ENCODE data around the gene TMEM150C. TPM values are rescaled to one million over a fixed set of nuclear protein-coding genes. Genes with fewer than 3 reads are reported as not detected.

TMEM150C gene
- polyA plus RNA-seq, 1 donor, result 3.9 TPM

DNA sequence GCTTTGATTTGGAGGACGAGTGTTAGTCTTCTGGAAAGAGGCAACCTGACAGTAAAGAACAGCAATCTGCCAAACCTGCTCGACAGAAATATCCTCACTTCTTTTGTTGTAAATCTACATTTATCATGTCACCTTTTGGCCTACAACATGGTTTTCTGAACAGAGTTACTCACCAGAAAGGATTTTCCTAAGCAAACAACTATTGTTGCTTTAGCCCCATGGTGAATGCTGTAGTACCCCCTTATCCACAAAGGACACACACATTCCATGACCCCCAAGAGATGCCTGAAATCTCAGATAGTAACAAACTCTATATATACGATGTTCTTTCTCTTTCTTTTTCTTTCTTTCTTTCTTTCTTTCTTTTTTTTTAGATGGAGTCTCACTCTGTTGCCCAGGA is 42.7 kb downstream of the TMEM150C start:
- WGBS (ENCODE audit: insufficient coverage, low lambda C conversion rate), result 57% methylated on average over 1 of the region's 3 CpGs
- H3K4me3 ChIP-seq (ENCODE audit: low read length), result no peak overlapping the region
- DNase-seq, result no peak
- H3K27me3 ChIP-seq (ENCODE audit: control insufficient read depth, insufficient read depth, low read length), result no peaks in the 10 kb centered on the region
- H3K4me1 ChIP-seq (ENCODE audit: control insufficient read depth, insufficient read depth, low read length), result no peaks in the 10 kb centered on the region
- no peaks in the 10 kb centered on the region for H3K36me3 ChIP-seq (ENCODE audit: control insufficient read depth, insufficient read depth, low read length)
- no peak overlapping the region for H3K27ac ChIP-seq (ENCODE audit: low read length)
- H3K9me3 ChIP-seq (ENCODE audit: control insufficient read depth, low read depth, low read length), result no peaks in the 10 kb centered on the region

DNA sequence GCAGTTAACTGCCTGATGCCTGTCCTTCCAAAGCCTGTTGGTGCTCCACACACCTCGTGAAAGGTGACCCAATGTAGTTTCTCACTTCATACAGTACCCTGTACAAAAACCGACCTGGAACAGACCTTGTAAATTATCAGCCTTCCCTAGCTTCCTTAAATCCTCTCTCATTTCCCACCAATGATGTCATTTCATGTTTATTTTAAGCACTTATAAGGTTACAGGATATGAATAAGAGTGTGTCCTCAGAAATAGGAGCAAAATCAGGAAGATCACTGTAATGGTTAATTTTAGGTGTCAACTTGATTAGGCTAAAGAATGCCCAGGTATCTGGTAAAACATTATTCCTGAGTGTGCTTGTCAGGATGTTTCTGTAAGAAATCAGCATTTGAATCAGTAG is 44.7 kb downstream of the TMEM150C start:
- H3K27me3 ChIP-seq (ENCODE audit: control insufficient read depth, insufficient read depth, low read length), result no peaks in the 10 kb centered on the region
- H3K4me3 ChIP-seq (ENCODE audit: low read length), result no peak overlapping the region
- H3K27ac ChIP-seq (ENCODE audit: low read length), result no peak overlapping the region
- H3K9me3 ChIP-seq (ENCODE audit: control insufficient read depth, low read depth, low read length), result no peaks in the 10 kb centered on the region
- H3K36me3 ChIP-seq (ENCODE audit: control insufficient read depth, insufficient read depth, low read length), result no peaks in the 10 kb centered on the region
- no peaks in the 10 kb centered on the region for H3K4me1 ChIP-seq (ENCODE audit: control insufficient read depth, insufficient read depth, low read length)
- no CpG with 5 or more reads among the region's 2 CpGs for WGBS (ENCODE audit: insufficient coverage, low lambda C conversion rate)
- no peak for DNase-seq

- no peak overlapping the region for H3K4me3 ChIP-seq (ENCODE audit: low read length)
- no peaks in the 10 kb centered on the region for H3K27me3 ChIP-seq (ENCODE audit: control insufficient read depth, insufficient read depth, low read length)
- DNase-seq, result no peak
- no peaks in the 10 kb centered on the region for H3K9me3 ChIP-seq (ENCODE audit: control insufficient read depth, low read depth, low read length)
- no CpG with 5 or more reads among the region's 3 CpGs for WGBS (ENCODE audit: insufficient coverage, low lambda C conversion rate)
- no peaks in the 10 kb centered on the region for H3K36me3 ChIP-seq (ENCODE audit: control insufficient read depth, insufficient read depth, low read length)
- no peak overlapping the region for H3K27ac ChIP-seq (ENCODE audit: low read length)
- H3K4me1 ChIP-seq (ENCODE audit: control insufficient read depth, insufficient read depth, low read length), result no peaks in the 10 kb centered on the region
Measured at GRCh38 chr4:82515705-82516104, 46.1 kb downstream of the TMEM150C start.

GRCh38 chr4:82513382-82513781 is 48.4 kb downstream of the TMEM150C start:
- H3K27ac ChIP-seq (ENCODE audit: low read length), result no peak overlapping the region
- H3K4me1 ChIP-seq (ENCODE audit: control insufficient read depth, insufficient read depth, low read length), result no peaks in the 10 kb centered on the region
- no peaks in the 10 kb centered on the region for H3K27me3 ChIP-seq (ENCODE audit: control insufficient read depth, insufficient read depth, low read length)
- WGBS (ENCODE audit: insufficient coverage, low lambda C conversion rate), result 79% methylated on average over 2 of the region's 2 CpGs
- no peak for DNase-seq
- H3K4me3 ChIP-seq (ENCODE audit: low read length), result no peak overlapping the region
- no peaks in the 10 kb centered on the region for H3K9me3 ChIP-seq (ENCODE audit: control insufficient read depth, low read depth, low read length)
- no peaks in the 10 kb centered on the region for H3K36me3 ChIP-seq (ENCODE audit: control insufficient read depth, insufficient read depth, low read length)

GRCh38 chr4:82510216-82510615 is 51.6 kb downstream of the TMEM150C start:
- H3K36me3 ChIP-seq (ENCODE audit: control insufficient read depth, insufficient read depth, low read length), result no peaks in the 10 kb centered on the region
- no peak overlapping the region for H3K27ac ChIP-seq (ENCODE audit: low read length)
- no CpG with 5 or more reads among the region's 3 CpGs for WGBS (ENCODE audit: insufficient coverage, low lambda C conversion rate)
- H3K9me3 ChIP-seq (ENCODE audit: control insufficient read depth, low read depth, low read length), result no peaks in the 10 kb centered on the region
- no peak overlapping the region for H3K4me3 ChIP-seq (ENCODE audit: low read length)
- H3K27me3 ChIP-seq (ENCODE audit: control insufficient read depth, insufficient read depth, low read length), result no peaks in the 10 kb centered on the region
- no peaks in the 10 kb centered on the region for H3K4me1 ChIP-seq (ENCODE audit: control insufficient read depth, insufficient read depth, low read length)
- peak; percentile 41 to 80 for DNase-seq

GRCh38 chr4:82508806-82509428 is 52.9 kb downstream of the TMEM150C start:
- no peak for DNase-seq
- Histone ChIP-seq H3K27me3 (ENCODE audit: control insufficient read depth, insufficient read depth, low read length) (no peaks in the 10 kb centered on the region), H3K9me3 (ENCODE audit: control insufficient read depth, low read depth, low read length) (no peaks in the 10 kb centered on the region), H3K36me3 (ENCODE audit: control insufficient read depth, insufficient read depth, low read length) (no peaks in the 10 kb centered on the region), H3K4me1 (ENCODE audit: control insufficient read depth, insufficient read depth, low read length) (no peaks in the 10 kb centered on the region), H3K27ac (ENCODE audit: low read length) (no peak overlapping the region), H3K4me3 (ENCODE audit: low read length) (no peak overlapping the region)
- WGBS (ENCODE audit: insufficient coverage, low lambda C conversion rate), result 100% methylated on average over 1 of the region's 5 CpGs

DNA sequence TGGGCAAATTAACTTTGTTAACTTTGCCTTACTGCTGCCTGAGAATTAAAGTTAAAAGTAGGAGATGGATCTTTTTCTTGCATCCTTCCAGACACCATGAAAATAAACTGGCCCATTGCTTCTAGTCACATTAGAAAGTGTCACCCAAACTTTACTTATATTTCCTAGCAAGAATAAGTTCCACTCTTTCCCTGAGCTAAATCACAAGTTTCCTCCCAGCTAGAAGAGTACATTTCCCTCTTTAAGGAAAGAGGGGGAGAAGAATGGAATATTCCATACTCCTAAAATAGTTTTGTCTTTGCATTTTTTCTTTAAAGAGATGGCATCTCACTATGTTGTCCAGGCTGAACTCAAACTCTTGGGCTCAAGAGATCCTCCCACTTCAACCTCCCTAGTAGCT is 53.8 kb downstream of the TMEM150C start:
- no peak for DNase-seq
- Histone ChIP-seq H3K36me3 (ENCODE audit: control insufficient read depth, insufficient read depth, low read length) (no peaks in the 10 kb centered on the region), H3K27ac (ENCODE audit: low read length) (no peak overlapping the region), H3K4me3 (ENCODE audit: low read length) (no peak overlapping the region), H3K27me3 (ENCODE audit: control insufficient read depth, insufficient read depth, low read length) (no peaks in the 10 kb centered on the region), H3K9me3 (ENCODE audit: control insufficient read depth, low read depth, low read length) (no peaks in the 10 kb centered on the region), H3K4me1 (ENCODE audit: control insufficient read depth, insufficient read depth, low read length) (no peaks in the 10 kb centered on the region)

GRCh38 chr4:82501154-82501442 is 60.7 kb downstream of the TMEM150C start:
- no peaks in the 10 kb centered on the region for H3K9me3 ChIP-seq (ENCODE audit: control insufficient read depth, low read depth, low read length)
- WGBS (ENCODE audit: insufficient coverage, low lambda C conversion rate), result no CpG with 5 or more reads among the region's 2 CpGs
- H3K27me3 ChIP-seq (ENCODE audit: control insufficient read depth, insufficient read depth, low read length), result no peaks in the 10 kb centered on the region
- H3K4me1 ChIP-seq (ENCODE audit: control insufficient read depth, insufficient read depth, low read length), result no peaks in the 10 kb centered on the region
- H3K27ac ChIP-seq (ENCODE audit: low read length), result no peak overlapping the region
- no peak for DNase-seq
- H3K4me3 ChIP-seq (ENCODE audit: low read length), result no peak overlapping the region
- no peaks in the 10 kb centered on the region for H3K36me3 ChIP-seq (ENCODE audit: control insufficient read depth, insufficient read depth, low read length)

DNA sequence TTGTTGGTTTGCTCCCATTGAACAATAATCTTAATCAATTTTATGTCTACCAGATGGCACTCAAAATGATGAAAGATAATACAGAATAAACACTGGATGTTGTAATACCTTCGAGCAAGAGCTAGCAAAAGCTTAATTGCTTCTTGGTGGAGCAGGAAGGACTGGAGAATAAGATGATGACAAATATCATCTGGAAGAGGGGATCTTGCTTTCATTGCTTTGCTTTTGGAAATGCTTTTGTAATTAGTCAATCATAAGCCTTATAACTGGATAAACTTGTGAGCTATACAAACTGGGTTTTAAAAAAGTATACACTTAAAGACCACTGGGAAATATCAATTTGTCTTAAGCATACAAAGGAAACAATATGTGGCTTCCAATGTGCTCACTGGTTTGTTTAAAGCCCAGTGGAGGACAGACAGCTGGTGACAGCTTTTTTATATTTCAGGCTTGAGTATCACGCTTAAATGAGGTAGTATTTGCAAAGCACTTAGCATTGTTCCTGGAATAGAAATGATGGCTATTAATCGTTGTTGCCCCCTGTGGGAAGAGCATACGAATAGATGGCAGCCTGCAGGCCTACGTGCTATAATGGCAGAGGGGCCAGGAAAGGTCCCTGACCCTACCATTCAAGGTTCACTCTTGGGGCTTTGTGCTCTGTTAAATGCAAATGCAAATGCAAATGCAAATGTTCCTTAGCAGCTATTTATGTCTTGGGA is 61.2 kb downstream of the TMEM150C start:
- H3K27ac ChIP-seq (ENCODE audit: low read length), result no peak overlapping the region
- no peaks in the 10 kb centered on the region for H3K9me3 ChIP-seq (ENCODE audit: control insufficient read depth, low read depth, low read length)
- H3K4me1 ChIP-seq (ENCODE audit: control insufficient read depth, insufficient read depth, low read length), result no peaks in the 10 kb centered on the region
- WGBS (ENCODE audit: insufficient coverage, low lambda C conversion rate), result no CpG with 5 or more reads among the region's 5 CpGs
- no peaks in the 10 kb centered on the region for H3K27me3 ChIP-seq (ENCODE audit: control insufficient read depth, insufficient read depth, low read length)
- no peak for DNase-seq
- no peaks in the 10 kb centered on the region for H3K36me3 ChIP-seq (ENCODE audit: control insufficient read depth, insufficient read depth, low read length)
- no peak overlapping the region for H3K4me3 ChIP-seq (ENCODE audit: low read length)

DNA sequence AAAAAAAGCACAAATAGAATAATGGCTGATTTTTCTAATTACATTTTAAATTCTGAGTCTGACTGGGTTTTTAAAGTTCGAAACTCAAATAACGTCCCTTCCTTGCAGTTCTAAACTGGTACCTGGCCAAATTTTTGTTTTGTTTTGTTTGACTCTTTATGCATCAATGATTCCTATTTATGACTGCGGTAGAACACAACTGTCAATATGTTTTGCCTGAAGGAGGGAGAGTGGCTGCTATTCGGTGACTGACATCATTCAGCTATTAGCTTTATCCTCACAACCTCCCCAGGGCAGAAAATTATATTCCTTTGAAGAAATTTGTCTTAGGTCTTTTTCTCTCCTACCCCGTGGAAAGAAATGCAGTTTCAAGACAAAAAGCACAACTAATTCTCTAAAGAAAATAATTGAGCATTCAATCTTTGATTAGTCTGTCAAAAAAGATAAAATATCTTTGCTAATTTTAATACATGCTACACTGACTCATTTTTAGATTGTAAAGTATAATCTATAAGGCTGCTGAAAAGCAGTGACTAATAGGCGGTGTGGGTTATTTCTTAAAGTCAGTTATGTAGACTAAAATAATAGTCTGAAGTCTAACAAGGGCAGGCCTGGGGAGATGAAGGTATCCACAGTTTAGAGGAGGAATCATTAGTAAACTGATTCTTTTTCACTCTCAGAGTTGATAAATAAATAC is 61.9 kb downstream of the TMEM150C start:
- no peak overlapping the region for H3K27ac ChIP-seq (ENCODE audit: low read length)
- H3K9me3 ChIP-seq (ENCODE audit: control insufficient read depth, low read depth, low read length), result no peaks in the 10 kb centered on the region
- no peaks in the 10 kb centered on the region for H3K27me3 ChIP-seq (ENCODE audit: control insufficient read depth, insufficient read depth, low read length)
- H3K4me3 ChIP-seq (ENCODE audit: low read length), result no peak overlapping the region
- no peak for DNase-seq
- H3K36me3 ChIP-seq (ENCODE audit: control insufficient read depth, insufficient read depth, low read length), result no peaks in the 10 kb centered on the region
- H3K4me1 ChIP-seq (ENCODE audit: control insufficient read depth, insufficient read depth, low read length), result no peaks in the 10 kb centered on the region
- 92% methylated on average over 3 of the region's 6 CpGs for WGBS (ENCODE audit: insufficient coverage, low lambda C conversion rate)

GRCh38 chr4:82496349-82496748 is 65.4 kb downstream of the TMEM150C start:
- H3K4me1 ChIP-seq (ENCODE audit: control insufficient read depth, insufficient read depth, low read length), result no peaks in the 10 kb centered on the region
- no peak overlapping the region for H3K27ac ChIP-seq (ENCODE audit: low read length)
- no CpG with 5 or more reads among the region's 2 CpGs for WGBS (ENCODE audit: insufficient coverage, low lambda C conversion rate)

More at GRCh38 chr4:82496349-82496748, 65.4 kb downstream of the TMEM150C start:
- no peaks in the 10 kb centered on the region for H3K27me3 ChIP-seq (ENCODE audit: control insufficient read depth, insufficient read depth, low read length)
- no peak for DNase-seq
- H3K36me3 ChIP-seq (ENCODE audit: control insufficient read depth, insufficient read depth, low read length), result no peaks in the 10 kb centered on the region
- H3K4me3 ChIP-seq (ENCODE audit: low read length), result no peak overlapping the region
- H3K9me3 ChIP-seq (ENCODE audit: control insufficient read depth, low read depth, low read length), result no peaks in the 10 kb centered on the region

Measured in large intestine (tissue), 3 donors.